Measurements from ENCODE around the gene ACTG2. TPM values are rescaled to one million over a fixed set of nuclear protein-coding genes. Genes with fewer than 3 reads are reported as not detected.

The ACTG2 gene
- total and polyA plus RNA-seq, 10 of the 15 experiments (the other 5 are each of a cell fraction or from before 2014, with no cell fraction given) = 0.06 to 0.97 (median 0.12) TPM; not detected in 7

DNA sequence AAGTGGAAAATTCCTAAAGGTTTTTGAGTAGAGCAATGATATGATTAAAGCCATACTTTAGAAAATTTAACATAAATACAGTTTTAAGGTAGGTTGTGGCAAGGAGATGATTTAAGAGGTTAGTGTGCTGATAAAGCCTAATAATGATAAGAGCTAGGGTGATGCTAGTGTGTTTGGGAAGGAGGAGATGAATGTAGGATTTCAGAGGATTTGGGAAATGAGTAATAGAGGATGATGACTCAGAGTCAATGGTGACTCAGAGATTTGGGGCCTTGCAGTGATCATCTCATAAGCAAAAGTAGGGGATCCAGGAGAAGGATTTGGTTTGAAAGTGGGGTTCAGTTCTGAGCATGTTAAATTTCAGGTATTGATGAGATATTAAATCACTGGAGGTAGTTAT, 40.8 kb upstream of the ACTG2 start (continued):
- TF ChIP-seq, protein P1, sequence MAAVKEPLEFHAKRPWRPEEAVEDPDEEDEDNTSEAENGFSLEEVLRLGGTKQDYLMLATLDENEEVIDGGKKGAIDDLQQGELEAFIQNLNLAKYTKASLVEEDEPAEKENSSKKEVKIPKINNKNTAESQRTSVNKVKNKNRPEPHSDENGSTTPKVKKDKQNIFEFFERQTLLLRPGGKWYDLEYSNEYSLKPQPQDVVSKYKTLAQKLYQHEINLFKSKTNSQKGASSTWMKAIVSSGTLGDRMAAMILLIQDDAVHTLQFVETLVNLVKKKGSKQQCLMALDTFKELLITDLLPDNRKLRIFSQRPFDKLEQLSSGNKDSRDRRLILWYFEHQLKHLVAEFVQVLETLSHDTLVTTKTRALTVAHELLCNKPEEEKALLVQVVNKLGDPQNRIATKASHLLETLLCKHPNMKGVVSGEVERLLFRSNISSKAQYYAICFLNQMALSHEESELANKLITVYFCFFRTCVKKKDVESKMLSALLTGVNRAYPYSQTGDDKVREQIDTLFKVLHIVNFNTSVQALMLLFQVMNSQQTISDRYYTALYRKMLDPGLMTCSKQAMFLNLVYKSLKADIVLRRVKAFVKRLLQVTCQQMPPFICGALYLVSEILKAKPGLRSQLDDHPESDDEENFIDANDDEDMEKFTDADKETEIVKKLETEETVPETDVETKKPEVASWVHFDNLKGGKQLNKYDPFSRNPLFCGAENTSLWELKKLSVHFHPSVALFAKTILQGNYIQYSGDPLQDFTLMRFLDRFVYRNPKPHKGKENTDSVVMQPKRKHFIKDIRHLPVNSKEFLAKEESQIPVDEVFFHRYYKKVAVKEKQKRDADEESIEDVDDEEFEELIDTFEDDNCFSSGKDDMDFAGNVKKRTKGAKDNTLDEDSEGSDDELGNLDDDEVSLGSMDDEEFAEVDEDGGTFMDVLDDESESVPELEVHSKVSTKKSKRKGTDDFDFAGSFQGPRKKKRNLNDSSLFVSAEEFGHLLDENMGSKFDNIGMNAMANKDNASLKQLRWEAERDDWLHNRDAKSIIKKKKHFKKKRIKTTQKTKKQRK (IDR thresholded peaks at IDR 0.05; ENCODE audit: low read depth, low read length) = no peak
- TF ChIP-seq TCF3 (IDR thresholded peaks at IDR 0.05; ENCODE audit: borderline replicate concordance, insufficient read depth, low read depth, low read length) = no peak
- no peak for TF ChIP-seq RUNX3 (IDR thresholded peaks at IDR 0.05; ENCODE audit: low read length)
- TF ChIP-seq RBBP5 (conservative IDR thresholded peaks at IDR 0.05) = no peak

DNA sequence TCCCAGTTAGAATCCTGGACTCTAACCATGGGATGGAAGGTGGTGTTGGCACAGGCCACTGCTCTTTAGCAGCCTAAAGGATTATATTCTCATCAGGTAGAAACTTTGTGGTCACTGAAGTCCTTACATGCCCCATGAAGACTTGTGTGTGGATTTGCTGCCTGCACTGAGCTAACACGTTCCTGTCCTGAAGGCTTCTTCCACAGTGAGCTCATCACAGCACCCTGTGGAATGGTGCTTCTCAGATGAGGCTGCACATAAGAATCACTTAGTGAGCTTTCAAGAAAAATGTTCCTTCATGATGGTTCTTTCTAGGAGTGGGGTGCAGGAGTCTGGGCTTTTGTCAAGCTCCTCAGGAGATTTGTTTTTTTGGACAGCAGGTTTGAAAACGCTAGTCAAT, 37.3 kb upstream of the ACTG2 start:
- Histone ChIP-seq H3K9ac (ENCODE audit: control insufficient read depth, insufficient read depth, low read length) (no peak overlapping the region), H2AFZ (ENCODE audit: control insufficient read depth, low read depth, low read length) (no peak overlapping the region), H3K4me3 (no peak overlapping the region), H3K27ac (ENCODE audit: control insufficient read depth, insufficient read depth) (no peak overlapping the region), H3K9me3 (replicated peaks; ENCODE audit: control insufficient read depth, insufficient read depth, low read length) (no peaks in the 10 kb centered on the region), H3K27me3 (replicated peaks in 1 of 2; ENCODE audit: control insufficient read depth in 2 of 2, insufficient read depth in 2 of 2, low read length in 1 of 2) (no peaks in the 10 kb centered on the region), H4K20me1 (ENCODE audit: control insufficient read depth, insufficient read depth) (no peaks in the 10 kb centered on the region), H3K4me2 (ENCODE audit: control insufficient read depth, insufficient read depth) (no peak overlapping the region), H3K4me1 (ENCODE audit: control insufficient read depth, insufficient read depth, low read length) (no peaks in the 10 kb centered on the region), H3K36me3 (ENCODE audit: control insufficient read depth in 2 of 2, insufficient read depth in 2 of 2, low read length in 1 of 2) (peaks cover 7 to 29% of the 10 kb centered on the region in 2 experiments), H3K79me2 (ENCODE audit: control insufficient read depth, insufficient read depth, low read length) (no peaks in the 10 kb centered on the region)
- DNase-seq (ENCODE audit: low read depth, low spot score) (no peak), ATAC-seq (no peak), FAIRE-seq (no peak)
- 100% methylated on average over 2 of the region's 2 CpGs for WGBS (ENCODE audit: insufficient coverage, insufficient replicate concordance, low lambda C conversion rate, missing lambda C conversion rate)
- RAD21 ChIA-PET (ENCODE audit: unreplicated experiment) = no interaction called here
- BruUV-seq (replicated peaks) = no TSS peak
- POLR2A ChIA-PET = no interaction called here
- CTCF ChIA-PET = no interaction called here
- TF ChIP-seq CBX5 (IDR thresholded peaks at IDR 0.05; ENCODE audit: low read depth) (no peak), HDAC6 (IDR thresholded peaks at IDR 0.05; ENCODE audit: unreplicated experiment) (no peak), SUPT20H (IDR thresholded peaks at IDR 0.05; ENCODE audit: borderline replicate concordance, control insufficient read depth, low read depth, low read length) (no peak), PAX8 (IDR thresholded peaks at IDR 0.05) (no peak), RB1 (IDR thresholded peaks at IDR 0.05; ENCODE audit: borderline replicate concordance) (no peak), LARP7 (IDR thresholded peaks at IDR 0.05) (no peak)
- TF ChIP-seq, protein P2, sequence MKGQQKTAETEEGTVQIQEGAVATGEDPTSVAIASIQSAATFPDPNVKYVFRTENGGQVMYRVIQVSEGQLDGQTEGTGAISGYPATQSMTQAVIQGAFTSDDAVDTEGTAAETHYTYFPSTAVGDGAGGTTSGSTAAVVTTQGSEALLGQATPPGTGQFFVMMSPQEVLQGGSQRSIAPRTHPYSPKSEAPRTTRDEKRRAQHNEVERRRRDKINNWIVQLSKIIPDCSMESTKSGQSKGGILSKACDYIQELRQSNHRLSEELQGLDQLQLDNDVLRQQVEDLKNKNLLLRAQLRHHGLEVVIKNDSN (IDR thresholded peaks at IDR 0.05; ENCODE audit: borderline replicate concordance, extremely low read length, insufficient read depth, low read depth, low read length) = no peak
- TF ChIP-seq, protein P3, sequence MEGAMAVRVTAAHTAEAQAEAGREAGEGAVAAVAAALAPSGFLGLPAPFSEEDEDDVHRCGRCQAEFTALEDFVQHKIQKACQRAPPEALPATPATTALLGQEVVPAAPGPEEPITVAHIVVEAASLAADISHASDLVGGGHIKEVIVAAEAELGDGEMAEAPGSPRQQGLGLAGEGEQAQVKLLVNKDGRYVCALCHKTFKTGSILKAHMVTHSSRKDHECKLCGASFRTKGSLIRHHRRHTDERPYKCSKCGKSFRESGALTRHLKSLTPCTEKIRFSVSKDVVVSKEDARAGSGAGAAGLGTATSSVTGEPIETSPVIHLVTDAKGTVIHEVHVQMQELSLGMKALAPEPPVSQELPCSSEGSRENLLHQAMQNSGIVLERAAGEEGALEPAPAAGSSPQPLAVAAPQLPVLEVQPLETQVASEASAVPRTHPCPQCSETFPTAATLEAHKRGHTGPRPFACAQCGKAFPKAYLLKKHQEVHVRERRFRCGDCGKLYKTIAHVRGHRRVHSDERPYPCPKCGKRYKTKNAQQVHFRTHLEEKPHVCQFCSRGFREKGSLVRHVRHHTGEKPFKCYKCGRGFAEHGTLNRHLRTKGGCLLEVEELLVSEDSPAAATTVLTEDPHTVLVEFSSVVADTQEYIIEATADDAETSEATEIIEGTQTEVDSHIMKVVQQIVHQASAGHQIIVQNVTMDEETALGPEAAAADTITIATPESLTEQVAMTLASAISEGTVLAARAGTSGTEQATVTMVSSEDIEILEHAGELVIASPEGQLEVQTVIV (IDR thresholded peaks at IDR 0.05; ENCODE audit: borderline replicate concordance, partially characterized antibody) = no peak
- SMC1A ChIA-PET (ENCODE audit: uncharacterized antibody, unreplicated experiment) = interaction anchor here (1.7 kb wide), 1 partner anchor 32 kb away, joined by 4 read pairs; no protein-coding TSS in a partner anchor
- in situ Hi-C loops (cut with MboI) = no loop called here
- intact Hi-C loops (cut with micrococcal nuclease; ENCODE audit: unreplicated experiment) = no loop called here
